ENCODE data around the gene RPL18A. TPM values are rescaled to one million over a fixed set of nuclear protein-coding genes. Genes with fewer than 3 reads are reported as not detected.

The RPL18A gene
- total RNA-seq, 4 donors from 2014 or later: 649 to 2,637 (median 1,942) TPM

DNA sequence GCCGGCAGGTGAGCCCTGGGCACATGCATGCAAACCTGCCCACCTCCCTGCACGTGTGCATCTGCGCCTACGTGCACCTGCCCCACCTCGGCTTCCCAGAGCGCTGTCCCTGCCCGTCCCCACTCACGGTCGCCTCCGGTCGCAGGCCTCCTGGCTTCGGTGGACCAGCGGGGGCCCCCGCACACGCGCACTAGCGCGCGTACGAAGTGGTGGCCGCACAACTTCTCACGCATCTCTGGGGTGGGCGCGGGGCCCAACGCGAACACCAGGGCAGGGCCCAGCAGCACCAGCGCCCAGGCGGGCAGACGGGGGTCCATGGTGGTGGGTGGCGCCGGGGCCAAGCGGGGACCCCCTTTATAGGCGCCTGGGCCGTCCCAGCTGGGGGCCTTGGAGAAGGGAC lies 38.5 kb upstream of the RPL18A start, which contains the start of gene INSL3:
TSS of gene INSL3 (minus strand) at position 330 of the 400 bp plus-strand sequence. CDS start at position 317, 13 bp downstream.
- H3K27me3 ChIP-seq: no peaks in the 10 kb centered on the region

DNA sequence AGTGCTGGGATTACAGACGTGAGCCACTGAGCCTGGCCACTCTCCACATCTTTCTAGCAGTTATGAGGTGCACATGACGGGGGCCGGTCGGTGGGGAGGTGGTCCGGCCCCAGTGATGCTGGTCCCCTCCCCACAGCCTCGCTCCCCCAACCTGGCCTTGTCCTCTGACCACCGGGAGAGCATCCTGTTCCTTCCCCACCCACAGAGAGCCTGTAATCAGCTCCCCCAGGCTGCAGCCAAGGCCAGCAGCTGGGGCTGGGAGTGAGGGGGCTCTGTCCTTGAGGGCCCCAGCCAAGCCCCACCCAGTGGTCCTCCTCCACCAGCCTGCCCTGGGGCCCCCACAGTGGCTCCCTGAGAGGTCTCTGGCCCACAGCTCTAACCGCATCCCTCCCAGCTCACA lies 35.4 kb upstream of the RPL18A start:
- H3K36me3 ChIP-seq: no peaks in the 10 kb centered on the region
- H3K9me3 ChIP-seq: no peaks in the 10 kb centered on the region
- no peak overlapping the region for H3K27ac ChIP-seq
- intact Hi-C loops (cut with DNase I; ENCODE audit: low total_unique reads): no loop called here
- no peaks in the 10 kb centered on the region for H3K4me1 ChIP-seq
- DNase-seq: no peak
- H3K27me3 ChIP-seq: no peaks in the 10 kb centered on the region
- TF ChIP-seq POLR2A (IDR thresholded peaks at IDR 0.05): no peak
- TF ChIP-seq, protein P1, sequence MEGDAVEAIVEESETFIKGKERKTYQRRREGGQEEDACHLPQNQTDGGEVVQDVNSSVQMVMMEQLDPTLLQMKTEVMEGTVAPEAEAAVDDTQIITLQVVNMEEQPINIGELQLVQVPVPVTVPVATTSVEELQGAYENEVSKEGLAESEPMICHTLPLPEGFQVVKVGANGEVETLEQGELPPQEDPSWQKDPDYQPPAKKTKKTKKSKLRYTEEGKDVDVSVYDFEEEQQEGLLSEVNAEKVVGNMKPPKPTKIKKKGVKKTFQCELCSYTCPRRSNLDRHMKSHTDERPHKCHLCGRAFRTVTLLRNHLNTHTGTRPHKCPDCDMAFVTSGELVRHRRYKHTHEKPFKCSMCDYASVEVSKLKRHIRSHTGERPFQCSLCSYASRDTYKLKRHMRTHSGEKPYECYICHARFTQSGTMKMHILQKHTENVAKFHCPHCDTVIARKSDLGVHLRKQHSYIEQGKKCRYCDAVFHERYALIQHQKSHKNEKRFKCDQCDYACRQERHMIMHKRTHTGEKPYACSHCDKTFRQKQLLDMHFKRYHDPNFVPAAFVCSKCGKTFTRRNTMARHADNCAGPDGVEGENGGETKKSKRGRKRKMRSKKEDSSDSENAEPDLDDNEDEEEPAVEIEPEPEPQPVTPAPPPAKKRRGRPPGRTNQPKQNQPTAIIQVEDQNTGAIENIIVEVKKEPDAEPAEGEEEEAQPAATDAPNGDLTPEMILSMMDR (IDR thresholded peaks at IDR 0.05): no peak
- H3K4me3 ChIP-seq: no peak overlapping the region

More for the DNA sequence above, 38.5 kb upstream of the RPL18A start, which contains the start of gene INSL3:
- H3K27ac ChIP-seq: no peak within 1 kb of the TSS
- no peaks in the 10 kb centered on the region for H3K4me1 ChIP-seq
- no peaks in the 10 kb centered on the region for H3K36me3 ChIP-seq
- H3K9me3 ChIP-seq: no peaks in the 10 kb centered on the region
- no peak within 1 kb of the TSS for H3K4me3 ChIP-seq
- TF ChIP-seq POLR2A (IDR thresholded peaks at IDR 0.05): no peak
- TF ChIP-seq, protein P1 (IDR thresholded peaks at IDR 0.05): no peak
- no peak for DNase-seq
- intact Hi-C loops (cut with DNase I; ENCODE audit: low total_unique reads): no loop called here

GRCh38 chr19:17826508-17827056 lies 33.1 kb upstream of the RPL18A start:
- H3K4me1 ChIP-seq: no peaks in the 10 kb centered on the region
- no peak for DNase-seq

DNA sequence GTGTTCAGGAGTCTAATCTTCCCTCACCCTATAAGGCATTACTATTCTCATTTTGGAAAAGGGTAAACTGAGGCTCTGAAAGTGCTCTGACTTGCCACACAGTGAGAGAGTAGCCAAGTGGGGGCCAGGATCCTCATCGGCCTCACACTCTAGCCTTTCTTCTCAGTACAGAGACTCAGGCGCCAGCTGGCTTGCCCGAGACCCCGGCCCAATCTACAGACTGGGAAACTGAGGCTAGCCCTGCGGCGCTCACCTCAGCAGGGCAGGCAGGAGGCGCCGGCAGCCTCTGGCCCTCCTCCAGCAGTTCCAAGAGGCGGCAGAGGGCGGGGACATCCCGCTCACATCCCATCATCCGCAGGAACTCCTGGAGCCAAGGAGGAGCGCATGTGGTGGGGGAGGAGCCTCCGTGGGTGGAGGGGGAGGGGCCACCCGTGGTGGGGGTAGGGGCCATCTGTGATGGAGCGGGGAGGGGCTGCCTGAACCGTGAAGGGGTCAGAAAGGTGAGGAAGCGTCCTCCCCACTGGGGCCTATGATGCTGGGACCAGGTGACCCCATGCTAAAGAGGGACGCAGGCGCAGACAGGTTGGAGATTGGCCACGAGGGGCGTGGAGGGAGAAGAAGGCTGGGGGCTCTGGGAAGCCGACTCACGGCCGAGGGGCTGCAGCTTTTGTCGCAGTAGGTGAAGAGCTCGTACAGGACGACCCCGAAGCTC lies 29.7 kb upstream of the RPL18A start:
- DNase-seq: no peak
- H3K27ac ChIP-seq: no peak overlapping the region
- H3K9me3 ChIP-seq: no peaks in the 10 kb centered on the region
- intact Hi-C loops (cut with DNase I; ENCODE audit: low total_unique reads): no loop called here
- H3K36me3 ChIP-seq: no peaks in the 10 kb centered on the region
- H3K4me1 ChIP-seq: no peaks in the 10 kb centered on the region
- no peaks in the 10 kb centered on the region for H3K27me3 ChIP-seq
- H3K4me3 ChIP-seq: peak overlapping the region in 1 of 2 donors; percentile 34
- TF ChIP-seq, protein P1 (IDR thresholded peaks at IDR 0.05): no peak

More at GRCh38 chr19:17826508-17827056, 33.1 kb upstream of the RPL18A start:
- TF ChIP-seq, protein P1 (IDR thresholded peaks at IDR 0.05): no peak
- no peak for TF ChIP-seq POLR2A (IDR thresholded peaks at IDR 0.05)
- no peaks in the 10 kb centered on the region for H3K36me3 ChIP-seq
- H3K4me3 ChIP-seq: no peak overlapping the region
- H3K9me3 ChIP-seq: no peaks in the 10 kb centered on the region
- no peak overlapping the region for H3K27ac ChIP-seq
- intact Hi-C loops (cut with DNase I; ENCODE audit: low total_unique reads): no loop called here
- H3K27me3 ChIP-seq: no peaks in the 10 kb centered on the region
